Mucosa of descending colon (tissue), 3 donors: ENCODE measurements around the gene MSI2. TPM values are rescaled to one million over a fixed set of nuclear protein-coding genes. Genes with fewer than 3 reads are reported as not detected.

Experiments used
- ATAC-seq: fragments of 200-7000 bp; cut with Tn5 transposase; one replicate; pipeline ENCODE4 v1.9.1; 2020; ENCODE audit warnings: mild to moderate bottlenecking, moderate library complexity
- DNase-seq, 3 donors: peaks; one replicate each; pipeline ENCODE4 v3.0.0-alpha.2; 2020
- H3K36me3 ChIP-seq: fragments of 200-600 bp; one replicate; pipeline ENCODE4 v1.8.0; 2021; ENCODE audit warnings: low read depth, mild to moderate bottlenecking
- H3K4me1 ChIP-seq: fragments of 200-600 bp; one replicate; pipeline ENCODE4 v1.8.0; 2021; ENCODE audit warnings: low read depth, mild to moderate bottlenecking
- H3K4me3 ChIP-seq: fragments of 200-600 bp; one replicate; pipeline ENCODE4 v1.8.0; 2021; ENCODE audit warnings: mild to moderate bottlenecking
- H3K9me3 ChIP-seq: fragments of 200-600 bp; one replicate; pipeline ENCODE4 v1.8.0; 2021; ENCODE audit warnings: mild to moderate bottlenecking
- CTCF ChIP-seq: fragments of 200-600 bp; IDR thresholded peaks from one replicate; pipeline ENCODE4 v1.8.0; 2022; ENCODE audit warnings: antibody characterized with exemption, mild to moderate bottlenecking
- intact Hi-C, 2 donors: fragments of 100-400 bp; cut with DNase I in 1 of 2; cut with micrococcal nuclease in 1 of 2; formaldehyde crosslinking; loops; one replicate each; pipeline versions ENCODE4 v1.11.0 to v1.11.1; 2022; cut with DNase I, micrococcal nuclease
- total RNA-seq, 3 donors: library from RNA; stranded (reverse); fragmentation: NEBNext Ultra II Directional in 2 of 3; extraction: Animal tissue kit (Norgen Biotek cat#: 25700) in 2 of 3; gene quantifications; one replicate each; pipeline versions ENCODE4 v1.2.1 to v1.2.4, GENCODE V29; 2021 to 2023
- donor health status: DM: no; HTN: no; CAD: no; lungs with moderate emphysema.
- donor health status: DM: no; HTN: no; CAD: no.
- donor health status: DM: no; HTN: yes; CAD: no.

The MSI2 gene
- total RNA-seq, 3 donors from 2014 or later: 60.0 to 72.6 (median 65.7) TPM

DNA sequence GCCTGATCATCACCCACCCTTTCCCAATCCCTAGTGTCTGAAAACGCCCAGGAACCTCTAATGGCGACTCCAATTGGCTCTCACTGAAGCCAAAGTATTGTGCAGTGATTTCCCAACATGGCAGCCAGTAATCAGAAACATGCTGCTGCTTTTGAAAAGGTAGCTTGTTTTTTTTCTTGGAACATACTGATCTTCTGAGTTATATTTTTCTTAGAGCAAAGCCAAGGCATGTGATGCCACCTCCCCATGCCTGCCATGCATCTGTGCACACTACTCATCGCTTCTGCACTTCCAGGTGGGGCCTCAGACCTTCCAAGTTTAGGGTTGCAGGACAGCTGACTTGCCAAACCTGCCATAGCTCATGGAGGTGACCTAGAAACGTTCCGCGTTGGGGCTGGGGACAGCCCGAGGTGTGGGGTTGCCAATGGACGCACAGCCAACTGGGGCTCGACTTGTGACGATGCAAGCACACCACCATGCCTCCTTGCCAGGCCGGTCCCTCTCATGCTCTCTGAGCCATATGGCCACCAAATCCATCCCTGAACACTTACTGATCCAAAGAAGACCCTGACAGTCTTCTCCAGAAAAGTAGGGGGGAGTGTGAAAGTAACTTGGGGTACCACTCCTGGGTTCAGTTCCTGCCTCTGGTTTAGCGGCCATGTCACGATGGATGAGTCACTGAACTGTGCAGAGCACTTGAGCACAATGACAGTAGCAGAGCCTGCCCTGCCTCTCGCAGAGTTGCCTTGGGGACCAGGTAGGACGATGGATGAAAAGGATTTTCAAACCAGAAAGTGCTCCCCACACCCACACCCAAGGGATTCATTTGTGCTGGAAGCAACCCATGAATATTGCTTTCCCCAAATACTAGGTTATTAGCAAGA is 333.1 kb downstream of the MSI2 start:
- no peak for ATAC-seq
- intact Hi-C loops: no loop called here

DNA sequence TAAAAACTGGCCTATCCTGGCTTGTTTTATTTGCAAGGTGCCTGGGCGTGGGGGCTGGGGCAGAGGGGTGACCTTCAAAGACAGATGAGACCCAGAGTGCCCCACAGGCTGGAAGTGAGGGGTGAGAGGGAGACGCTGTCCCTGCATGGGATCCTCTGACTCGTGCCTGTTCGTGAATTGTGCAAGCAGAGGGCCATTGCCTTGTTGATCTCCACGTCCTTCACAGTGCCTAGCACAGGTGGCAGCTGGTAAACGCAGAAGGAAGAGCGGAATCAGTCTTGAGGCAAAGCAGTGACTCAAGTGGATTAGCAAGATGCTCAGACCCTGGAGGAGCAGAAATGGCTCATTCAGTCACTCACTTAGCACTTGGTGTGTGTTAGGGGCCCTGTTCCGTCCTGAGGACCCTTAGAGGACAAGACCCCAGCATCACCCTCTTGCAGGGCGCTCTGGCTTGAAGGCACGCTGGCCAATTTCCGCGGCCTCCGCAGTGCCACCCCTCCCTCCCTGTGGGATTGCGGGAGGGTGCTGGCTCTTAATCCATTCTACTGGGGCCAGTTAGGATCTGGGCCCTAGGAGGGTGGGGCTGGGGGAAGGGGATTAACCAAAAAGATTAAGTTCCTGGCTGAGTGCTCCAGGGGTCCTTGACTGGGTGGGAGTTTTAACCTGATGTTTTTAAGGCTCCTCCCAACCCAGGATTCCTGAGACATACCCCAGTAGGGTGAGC is 337.6 kb downstream of the MSI2 start:
- Histone ChIP-seq H3K9me3 (no peaks in the 10 kb centered on the region), H3K4me3 (no peak overlapping the region), H3K36me3 (no peaks in the 10 kb centered on the region), H3K4me1 (peaks cover under 1% of the 10 kb centered on the region)
- ATAC-seq: no peak
- intact Hi-C loops: no loop called here
- no peak for DNase-seq
- TF ChIP-seq CTCF: no peak

More for the DNA sequence above, 333.1 kb downstream of the MSI2 start:
- Histone ChIP-seq H3K4me1 (no peaks in the 10 kb centered on the region), H3K9me3 (no peaks in the 10 kb centered on the region), H3K4me3 (no peak overlapping the region), H3K36me3 (no peaks in the 10 kb centered on the region)
- DNase-seq: no peak
- TF ChIP-seq CTCF: no peak

- no peak for DNase-seq
- Histone ChIP-seq H3K4me1 (peaks cover 5% of the 10 kb centered on the region), H3K4me3 (no peak overlapping the region), H3K36me3 (no peaks in the 10 kb centered on the region), H3K9me3 (no peaks in the 10 kb centered on the region)
- ATAC-seq: no peak
- no peak for TF ChIP-seq CTCF
- intact Hi-C loops: no loop called here
Observed at GRCh38 chr17:57594767-57595166, 338.4 kb downstream of the MSI2 start.

DNA sequence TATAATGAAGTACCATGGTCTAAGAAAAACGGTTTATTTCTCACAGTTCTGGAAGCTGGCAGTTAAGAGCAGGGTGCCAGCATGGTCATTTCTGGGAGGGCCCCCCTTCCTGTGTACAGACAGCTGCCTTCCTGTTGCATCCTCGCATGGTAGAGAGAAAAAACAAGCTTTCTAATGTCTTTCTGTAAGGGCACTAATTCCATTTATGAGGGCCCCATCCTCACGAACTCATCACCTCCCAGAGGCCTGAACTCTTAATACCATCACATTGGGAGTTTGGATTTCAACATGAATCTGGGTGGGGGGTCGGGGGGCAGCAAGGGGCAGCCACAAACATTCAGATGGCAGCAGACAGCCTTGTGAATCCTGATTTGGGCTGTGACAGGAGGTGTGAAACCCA is 339.1 kb downstream of the MSI2 start:
- no peaks in the 10 kb centered on the region for H3K36me3 ChIP-seq
- intact Hi-C loops: no loop called here

More for the DNA sequence above, 339.1 kb downstream of the MSI2 start:
- H3K4me1 ChIP-seq: peaks cover 5% of the 10 kb centered on the region
- no peak for DNase-seq
- H3K9me3 ChIP-seq: no peaks in the 10 kb centered on the region
- no peak for ATAC-seq
- H3K4me3 ChIP-seq: no peak overlapping the region
- TF ChIP-seq CTCF: no peak
